Endothelial cell of umbilical vein (primary cell): ENCODE results near the gene IL22. TPM values are rescaled to one million over a fixed set of nuclear protein-coding genes. Genes with fewer than 3 reads are reported as not detected.

Experiments used
- BruUV-seq: library from RNA; stranded (reverse); fragments of 400-500 nt; replicated peaks from 2 replicates; lab custom pipeline; 2021; lab: Mats Ljungman, UMichigan
- CTCF ChIA-PET: fragments of 300-600, 350-600 bp; sonication (Branson Sonifier 250); formaldehyde crosslinking; loops from one replicate; lab custom pipeline; 2021; ENCODE audit warnings: antibody characterized with exemption, inconsistent platforms; lab: Charles Lee
- POLR2A ChIA-PET: fragments of 300-600, 350-600 bp; sonication (Branson Sonifier 250); formaldehyde crosslinking; loops from one replicate; lab custom pipeline; 2021; ENCODE audit warnings: antibody characterized with exemption, inconsistent platforms; lab: Charles Lee
- DNase-seq: peaks from one replicate; pipeline ENCODE4 v3.0.0-alpha.2; 2011; ENCODE audit warnings: low read depth, low spot score
- FAIRE-seq: peaks from 2 replicates; lab custom pipeline; 2011; peaks lifted over from hg19 to GRCh38; lab: Jason Lieb, UNC
- H2AFZ ChIP-seq: 2 replicates; pipeline ENCODE4 v1.6.0; 2012; ENCODE audit warnings: low read depth, low read length, control low read depth, inconsistent platforms
- H3K27ac ChIP-seq: 2 replicates; pipeline ENCODE4 v1.5.1; 2011; ENCODE audit warnings: low read depth, mild to moderate bottlenecking, control low read depth, low read length, moderate library complexity; ENCODE audit not compliant: insufficient read depth
- H3K27me3 ChIP-seq, 2 experiments: 2 replicates each; pipeline versions ENCODE4 v1.6.0 to v1.6.1; 2011; ENCODE audit warnings: low read length in 2 of 2, mixed read lengths in 1 of 2; ENCODE audit not compliant: control insufficient read depth in 2 of 2, insufficient read depth in 2 of 2
- H3K36me3 ChIP-seq, 2 experiments: 2 replicates in 1 of 2; 3 replicates in 1 of 2; pipeline ENCODE4 v1.5.1; 2011; ENCODE audit warnings: low read length in 2 of 2, mild to moderate bottlenecking in 1 of 2, moderate library complexity in 1 of 2; ENCODE audit not compliant: control insufficient read depth in 2 of 2, insufficient read depth in 2 of 2; ENCODE audit errors: extremely low read depth in 1 of 2
- H3K4me1 ChIP-seq: 3 replicates; pipeline ENCODE4 v1.5.1; 2011; ENCODE audit warnings: mild to moderate bottlenecking, low read length; ENCODE audit not compliant: control insufficient read depth, insufficient read depth; ENCODE audit errors: extremely low read depth
- H3K4me2 ChIP-seq: 2 replicates; pipeline ENCODE4 v1.6.1; 2011; ENCODE audit warnings: low read length, control low read depth, mixed read lengths; ENCODE audit not compliant: insufficient read depth
- H3K4me3 ChIP-seq, 3 experiments: fragments of 200-600 bp in 1 of 3; sonication (generic), shearing (Covaris generic) in 1 of 3; replicated peaks in 1 of 3; 2 replicates each; pipeline ENCODE4 v1.5.1; 2011 to 2016; ENCODE audit warnings: control low read depth in 3 of 3, low read length in 3 of 3, mild to moderate bottlenecking in 2 of 3, inconsistent platforms in 1 of 3, low read depth in 1 of 3, moderate library complexity in 1 of 3; ENCODE audit not compliant: insufficient read depth in 1 of 3
- H3K79me2 ChIP-seq: 2 replicates; pipeline ENCODE4 v1.6.0; 2012; ENCODE audit warnings: low read length, inconsistent platforms; ENCODE audit not compliant: control insufficient read depth, insufficient read depth
- H3K9ac ChIP-seq: replicated peaks from 2 replicates; pipeline ENCODE3; 2011; ENCODE audit warnings: low read length, control low read depth; ENCODE audit not compliant: insufficient read depth; ENCODE audit errors: extremely low read depth
- H3K9me1 ChIP-seq: replicated peaks from 3 replicates; pipeline ENCODE4 v1.6.0; 2011; ENCODE audit warnings: mild to moderate bottlenecking, low read length; ENCODE audit not compliant: control insufficient read depth, insufficient read depth; ENCODE audit errors: extremely low read depth
- H3K9me3 ChIP-seq: replicated peaks from 2 replicates; pipeline ENCODE4 v1.5.1; 2012; ENCODE audit warnings: low read length, inconsistent platforms; ENCODE audit not compliant: control insufficient read depth, insufficient read depth
- H4K20me1 ChIP-seq: replicated peaks from 2 replicates; pipeline ENCODE3; 2011; ENCODE audit warnings: mild to moderate bottlenecking, low read length; ENCODE audit not compliant: control insufficient read depth, insufficient read depth; ENCODE audit errors: extremely low read depth
- EZH2 ChIP-seq: IDR thresholded peaks from 2 replicates; pipeline ENCODE4 v1.6.1; 2012; ENCODE audit warnings: borderline replicate concordance, low read depth, mild to moderate bottlenecking, moderate library complexity, low read length, inconsistent platforms; ENCODE audit not compliant: severe bottlenecking
- FOS ChIP-seq: IDR thresholded peaks from 2 replicates; pipeline ENCODE4 v1.6.1; 2011; ENCODE audit warnings: mild to moderate bottlenecking, low read length, moderate library complexity, borderline replicate concordance; ENCODE audit not compliant: insufficient read depth
- GATA2 ChIP-seq: IDR thresholded peaks from 2 replicates; pipeline ENCODE4 v1.7.0; 2011; ENCODE audit warnings: low read depth, mild to moderate bottlenecking, moderate library complexity, mixed read lengths, low read length; ENCODE audit not compliant: insufficient read length, insufficient read depth
- JUN ChIP-seq: IDR thresholded peaks from 2 replicates; pipeline ENCODE4 v1.6.1; 2011; ENCODE audit warnings: borderline replicate concordance, low read depth; ENCODE audit not compliant: insufficient read length, insufficient read depth
- MYC ChIP-seq: IDR thresholded peaks from one replicate; pipeline ENCODE4 v1.6.1; 2011; ENCODE audit warnings: mild to moderate bottlenecking, low read depth, low read length
- POLR2A ChIP-seq: IDR thresholded peaks from 2 replicates; pipeline ENCODE4 v1.6.1; 2012; ENCODE audit warnings: low read depth, mild to moderate bottlenecking, control low read depth, low read length
- POLR2AphosphoS5 ChIP-seq: IDR thresholded peaks from 2 replicates; pipeline ENCODE4 v1.6.1; 2012; ENCODE audit warnings: low read depth, mild to moderate bottlenecking, control low read depth, low read length, moderate library complexity; ENCODE audit not compliant: insufficient read depth
- dilution Hi-C: fragments of 300-500 bp; cut with MboI; formaldehyde crosslinking; loops from one replicate; pipeline ENCODE4 v1.15.0; 2019; ENCODE audit warnings: low sequenced_read_pairs; ENCODE audit not compliant: extremely low pct_ligation_motif_present
- intact Hi-C: fragments of 100-400 bp; cut with micrococcal nuclease; formaldehyde crosslinking; loops from one replicate; pipeline ENCODE4 v1.10.0; 2022
- polyA plus RNA-seq, 4 experiments: library from polyadenylated mRNA; depleted of rRNA in 3 of 4; stranded (reverse) in 3 of 4; unstranded in 1 of 4; fragments of >200 nt; gene quantifications; 2 replicates each; pipeline versions ENCODE4 v1.2.1 to v1.2.3, GENCODE V29; 2011 to 2012; ENCODE audit warnings: missing spikeins in 1 of 4
- total RNA-seq: library from RNA; stranded (reverse); gene quantifications from 2 replicates; pipeline ENCODE4 v1.2.3, GENCODE V29; 2021
- TF ChIP-seq, protein P1 (sequence below): IDR thresholded peaks from 2 replicates; pipeline ENCODE4 v1.6.1; 2011; ENCODE audit not compliant: insufficient read depth, insufficient read length
- TF ChIP-seq, protein P2 (sequence below), 2 donors: IDR thresholded peaks; 1 replicate in 1 of 2; 2 replicates in 1 of 2; pipeline ENCODE4 v1.5.1; 2011; ENCODE audit warnings: low read length in 2 of 2, mild to moderate bottlenecking in 2 of 2, moderate library complexity in 2 of 2, control low read depth in 1 of 2, inconsistent platforms in 1 of 2, low read depth in 1 of 2; ENCODE audit not compliant: insufficient read depth in 1 of 2; ENCODE audit errors: extremely low read depth in 1 of 2

The IL22 gene
- total and polyA plus RNA-seq, 2 donors (not counting 3 experiments of a cell fraction or from before 2014, with no cell fraction given), result not detected

DNA sequence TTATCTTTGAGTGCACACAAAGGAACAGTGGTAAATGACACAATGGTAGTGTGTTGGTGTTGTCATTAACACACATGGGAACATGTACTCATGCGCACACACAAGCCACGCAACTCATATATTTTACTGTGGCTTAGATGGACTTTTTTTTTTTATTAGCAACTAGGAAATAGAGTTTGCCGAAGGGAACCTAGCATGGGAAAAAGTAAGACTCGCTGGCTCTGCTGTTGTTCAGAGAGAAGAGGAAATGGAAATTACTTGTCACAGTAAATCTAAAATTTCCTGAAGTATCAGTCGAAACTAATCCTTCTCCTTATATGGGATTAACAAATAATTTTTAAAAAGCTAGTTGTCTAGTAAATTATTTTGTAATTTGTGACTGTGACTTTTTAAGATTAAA is 33.7 kb upstream of the IL22 start:
- ChIA-PET CTCF (no interaction called here), POLR2A (no interaction called here)
- no peaks in the 10 kb centered on the region for H3K4me1 ChIP-seq
- peak; percentile 29 for DNase-seq
- H3K36me3 ChIP-seq, result no peaks in the 10 kb centered on the region
- H4K20me1 ChIP-seq, result no peaks in the 10 kb centered on the region
- H3K9ac ChIP-seq, result no peak overlapping the region
- H3K9me3 ChIP-seq, result no peaks in the 10 kb centered on the region
- TF ChIP-seq MYC (no peak), EZH2 (no peak), POLR2A (no peak), GATA2 (no peak), POLR2AphosphoS5 (no peak), JUN (no peak), FOS (no peak)
- TF ChIP-seq, protein P1, sequence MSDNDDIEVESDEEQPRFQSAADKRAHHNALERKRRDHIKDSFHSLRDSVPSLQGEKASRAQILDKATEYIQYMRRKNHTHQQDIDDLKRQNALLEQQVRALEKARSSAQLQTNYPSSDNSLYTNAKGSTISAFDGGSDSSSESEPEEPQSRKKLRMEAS, result no peak
- TF ChIP-seq, protein P2, sequence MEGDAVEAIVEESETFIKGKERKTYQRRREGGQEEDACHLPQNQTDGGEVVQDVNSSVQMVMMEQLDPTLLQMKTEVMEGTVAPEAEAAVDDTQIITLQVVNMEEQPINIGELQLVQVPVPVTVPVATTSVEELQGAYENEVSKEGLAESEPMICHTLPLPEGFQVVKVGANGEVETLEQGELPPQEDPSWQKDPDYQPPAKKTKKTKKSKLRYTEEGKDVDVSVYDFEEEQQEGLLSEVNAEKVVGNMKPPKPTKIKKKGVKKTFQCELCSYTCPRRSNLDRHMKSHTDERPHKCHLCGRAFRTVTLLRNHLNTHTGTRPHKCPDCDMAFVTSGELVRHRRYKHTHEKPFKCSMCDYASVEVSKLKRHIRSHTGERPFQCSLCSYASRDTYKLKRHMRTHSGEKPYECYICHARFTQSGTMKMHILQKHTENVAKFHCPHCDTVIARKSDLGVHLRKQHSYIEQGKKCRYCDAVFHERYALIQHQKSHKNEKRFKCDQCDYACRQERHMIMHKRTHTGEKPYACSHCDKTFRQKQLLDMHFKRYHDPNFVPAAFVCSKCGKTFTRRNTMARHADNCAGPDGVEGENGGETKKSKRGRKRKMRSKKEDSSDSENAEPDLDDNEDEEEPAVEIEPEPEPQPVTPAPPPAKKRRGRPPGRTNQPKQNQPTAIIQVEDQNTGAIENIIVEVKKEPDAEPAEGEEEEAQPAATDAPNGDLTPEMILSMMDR (IDR thresholded peaks at IDR 0.05; ENCODE audit: extremely low read depth in 1 of 2, insufficient read depth in 1 of 2, low read depth in 1 of 2, low read length in 2 of 2), result no peak
- H3K79me2 ChIP-seq, result no peaks in the 10 kb centered on the region
- BruUV-seq, result no TSS peak
- no peak overlapping the region for H3K4me2 ChIP-seq
- no peak overlapping the region for H2AFZ ChIP-seq
- peak; percentile 55 for FAIRE-seq
- no peaks in the 10 kb centered on the region for H3K27me3 ChIP-seq
- no peak overlapping the region for H3K27ac ChIP-seq
- no peaks in the 10 kb centered on the region for H3K9me1 ChIP-seq
- dilution Hi-C loops (no loop called here), intact Hi-C loops (no loop called here)
- H3K4me3 ChIP-seq, result no peak overlapping the region
